ENCODE measurements around the gene LRRC25. TPM values are rescaled to one million over a fixed set of nuclear protein-coding genes. Genes with fewer than 3 reads are reported as not detected.
"Not testable (repeated sequence)": the region's sequence is repeated elsewhere in the genome, so short reads cannot be mapped to it uniquely, and the experiment has no call there.

The LRRC25 gene
- total RNA-seq, 4 donors from 2014 or later: 3.3 to 4.9 (median 4.1) TPM; not detected in 1

GRCh38 chr19:18363787-18364186 is 33.6 kb downstream of the LRRC25 start:
- WGBS, 2 donors (ENCODE audit: low coverage in 1 of 2): 69 to 72% methylated on average over 3 to 6 of the region's 6 CpGs
- no peaks in the 10 kb centered on the region for H3K9me3 ChIP-seq
- H3K27ac ChIP-seq: peak overlapping the region; percentile 82 to 87 (median 84)
- intact Hi-C loops (cut with DNase I; ENCODE audit: low total_unique reads) (no loop called here), in situ Hi-C loops (cut with MboI; ENCODE audit: low pct_ligation_motif_present in 1 of 4, low pct_unique_long_range_greater_than_20kb in 1 of 4, low sequenced_read_pairs in 3 of 4) (no loop called here)
- TF ChIP-seq EP300 (IDR thresholded peaks at IDR 0.05; ENCODE audit: low read depth) (no peak), POLR2A (IDR thresholded peaks at IDR 0.05) (no peak), POLR2AphosphoS5 (IDR thresholded peaks at IDR 0.05) (no peak)
- TF ChIP-seq, protein P1, sequence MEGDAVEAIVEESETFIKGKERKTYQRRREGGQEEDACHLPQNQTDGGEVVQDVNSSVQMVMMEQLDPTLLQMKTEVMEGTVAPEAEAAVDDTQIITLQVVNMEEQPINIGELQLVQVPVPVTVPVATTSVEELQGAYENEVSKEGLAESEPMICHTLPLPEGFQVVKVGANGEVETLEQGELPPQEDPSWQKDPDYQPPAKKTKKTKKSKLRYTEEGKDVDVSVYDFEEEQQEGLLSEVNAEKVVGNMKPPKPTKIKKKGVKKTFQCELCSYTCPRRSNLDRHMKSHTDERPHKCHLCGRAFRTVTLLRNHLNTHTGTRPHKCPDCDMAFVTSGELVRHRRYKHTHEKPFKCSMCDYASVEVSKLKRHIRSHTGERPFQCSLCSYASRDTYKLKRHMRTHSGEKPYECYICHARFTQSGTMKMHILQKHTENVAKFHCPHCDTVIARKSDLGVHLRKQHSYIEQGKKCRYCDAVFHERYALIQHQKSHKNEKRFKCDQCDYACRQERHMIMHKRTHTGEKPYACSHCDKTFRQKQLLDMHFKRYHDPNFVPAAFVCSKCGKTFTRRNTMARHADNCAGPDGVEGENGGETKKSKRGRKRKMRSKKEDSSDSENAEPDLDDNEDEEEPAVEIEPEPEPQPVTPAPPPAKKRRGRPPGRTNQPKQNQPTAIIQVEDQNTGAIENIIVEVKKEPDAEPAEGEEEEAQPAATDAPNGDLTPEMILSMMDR (IDR thresholded peaks at IDR 0.05): no peak
- H3K4me3 ChIP-seq: no peak overlapping the region
- no peaks in the 10 kb centered on the region for H3K27me3 ChIP-seq
- H3K36me3 ChIP-seq: peaks cover 0 to 27% (median 3%) of the 10 kb centered on the region in 4 donors
- H3K4me1 ChIP-seq: peaks cover 9 to 29% (median 23%) of the 10 kb centered on the region in 4 donors
- DNase-seq: no peak

GRCh38 chr19:18362934-18363542 is 34.4 kb downstream of the LRRC25 start:
- Histone ChIP-seq H3K4me1 (peaks cover 9 to 29% (median 19%) of the 10 kb centered on the region in 4 donors), H3K27ac (peak overlapping the region; percentile 82 to 87 (median 84)), H3K36me3 (peaks cover 0 to 35% (median 7%) of the 10 kb centered on the region in 4 donors), H3K27me3 (no peaks in the 10 kb centered on the region), H3K9me3 (no peaks in the 10 kb centered on the region), H3K4me3 (no peak overlapping the region)
- WGBS, 2 donors (ENCODE audit: low coverage in 1 of 2): 71 to 89% methylated on average over 5 to 17 of the region's 17 CpGs
- intact Hi-C loops (cut with DNase I; ENCODE audit: low total_unique reads): no loop called here
- no peak for TF ChIP-seq POLR2AphosphoS5 (IDR thresholded peaks at IDR 0.05)
- no peak for TF ChIP-seq POLR2A (IDR thresholded peaks at IDR 0.05)
- no peak for TF ChIP-seq EP300 (IDR thresholded peaks at IDR 0.05; ENCODE audit: low read depth)
- TF ChIP-seq, protein P1 (IDR thresholded peaks at IDR 0.05): no peak
- no peak for DNase-seq
- in situ Hi-C loops (cut with MboI; ENCODE audit: low pct_ligation_motif_present in 1 of 4, low pct_unique_long_range_greater_than_20kb in 1 of 4, low sequenced_read_pairs in 3 of 4): no loop called here

DNA sequence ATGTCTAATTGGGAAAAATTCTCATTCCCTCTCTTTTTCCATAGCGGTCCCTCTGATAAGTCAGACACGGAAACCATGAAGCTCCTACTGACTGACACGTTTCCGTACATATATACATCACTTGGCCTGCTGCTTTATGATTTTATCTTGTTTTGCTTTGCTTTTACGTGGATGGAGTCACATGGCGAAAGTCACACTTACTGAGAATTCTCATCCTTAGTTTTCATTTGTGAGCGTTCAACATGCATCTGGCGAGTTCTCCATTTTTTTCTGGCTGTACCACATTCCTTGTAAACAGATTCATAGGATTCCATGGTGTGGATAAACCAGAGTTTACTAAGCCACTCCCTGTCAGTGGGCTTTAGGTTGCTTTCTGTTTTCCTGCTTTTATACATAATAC is 35.8 kb downstream of the LRRC25 start:
- Histone ChIP-seq H3K36me3 (peaks cover 0 to 39% (median 13%) of the 10 kb centered on the region in 4 donors), H3K27ac (no peak overlapping the region), H3K27me3 (no peaks in the 10 kb centered on the region), H3K4me1 (peaks cover 9 to 29% (median 19%) of the 10 kb centered on the region in 4 donors), H3K4me3 (no peak overlapping the region), H3K9me3 (no peaks in the 10 kb centered on the region)
- DNase-seq: no peak
- intact Hi-C loops (cut with DNase I; ENCODE audit: low total_unique reads): no loop called here
- TF ChIP-seq POLR2AphosphoS5 (IDR thresholded peaks at IDR 0.05): no peak
- TF ChIP-seq POLR2A (IDR thresholded peaks at IDR 0.05): no peak
- TF ChIP-seq EP300 (IDR thresholded peaks at IDR 0.05; ENCODE audit: low read depth): no peak
- TF ChIP-seq, protein P1 (IDR thresholded peaks at IDR 0.05): no peak
- in situ Hi-C loops (cut with MboI; ENCODE audit: low pct_ligation_motif_present in 1 of 4, low pct_unique_long_range_greater_than_20kb in 1 of 4, low sequenced_read_pairs in 3 of 4): no loop called here
- WGBS, 2 donors (ENCODE audit: low coverage in 1 of 2): 96 to 100% methylated on average over 8 of the region's 8 CpGs

GRCh38 chr19:18357041-18357440 is 40.4 kb downstream of the LRRC25 start:
- WGBS, 2 donors (ENCODE audit: low coverage in 1 of 2): 98 to 100% methylated on average over 1 to 2 of the region's 3 CpGs
- DNase-seq: no peak
- in situ Hi-C loops (cut with MboI; ENCODE audit: low pct_ligation_motif_present in 1 of 4, low pct_unique_long_range_greater_than_20kb in 1 of 4, low sequenced_read_pairs in 3 of 4): loop anchor here in 1 of 4 donors (10.0 kb wide), 1 partner anchor 48 kb away; no protein-coding TSS in a partner anchor
- Histone ChIP-seq H3K27me3 (no peaks in the 10 kb centered on the region), H3K4me1 (no peaks in the 10 kb centered on the region), H3K4me3 (no peak overlapping the region), H3K36me3 (peaks cover 0 to 44% (median 18%) of the 10 kb centered on the region in 4 donors), H3K9me3 (no peaks in the 10 kb centered on the region), H3K27ac (no peak overlapping the region)
- TF ChIP-seq POLR2A (IDR thresholded peaks at IDR 0.05) (no peak), EP300 (IDR thresholded peaks at IDR 0.05; ENCODE audit: low read depth) (no peak), POLR2AphosphoS5 (IDR thresholded peaks at IDR 0.05) (no peak)
- TF ChIP-seq, protein P1 (IDR thresholded peaks at IDR 0.05): no peak
- intact Hi-C loops (cut with DNase I; ENCODE audit: low total_unique reads): no loop called here

DNA sequence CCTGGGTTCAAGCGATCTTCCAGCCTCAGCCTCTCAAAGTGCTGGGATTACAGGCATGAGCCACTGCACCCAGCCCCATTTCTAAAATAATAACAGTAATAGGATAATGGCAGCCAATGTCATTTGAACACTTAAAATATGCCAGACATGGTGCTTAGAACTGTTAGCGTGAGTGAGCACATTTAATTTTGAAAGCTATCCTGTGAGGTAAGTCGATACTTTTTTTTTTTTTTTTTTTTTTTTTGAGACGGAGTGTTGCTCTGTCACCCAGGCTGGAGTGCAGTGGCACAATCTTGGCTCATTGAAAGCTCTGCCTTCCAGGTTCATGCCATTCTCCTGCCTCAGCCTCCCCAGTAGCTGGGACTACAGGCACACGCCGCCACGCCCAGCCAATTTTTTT is 42.7 kb downstream of the LRRC25 start:
- H3K27ac ChIP-seq; H3K9me3 ChIP-seq; H3K4me3 ChIP-seq; intact Hi-C loops (cut with DNase I; ENCODE audit: low total_unique reads); H3K27me3 ChIP-seq; DNase-seq; H3K4me1 ChIP-seq: not testable (repeated sequence)
- in situ Hi-C loops (cut with MboI; ENCODE audit: low pct_ligation_motif_present in 1 of 4, low pct_unique_long_range_greater_than_20kb in 1 of 4, low sequenced_read_pairs in 3 of 4): loop anchor here in 2 of 4 donors (5.0 to 10.0 kb wide), 2 partner anchors 50 to 53 kb away; no protein-coding TSS in a partner anchor
- WGBS, 2 donors (ENCODE audit: low coverage in 1 of 2): 90 to 98% methylated on average over 6 to 7 of the region's 7 CpGs
- H3K36me3 ChIP-seq: peaks cover 0 to 30% (median 15%) of the 10 kb centered on the region in 4 donors
